B cell (primary cell): Measurements from ENCODE around the gene GSG1L. TPM values are rescaled to one million over a fixed set of nuclear protein-coding genes. Genes with fewer than 3 reads are reported as not detected.
A peak's percentile ranks its signal among the peaks of the same experiment; 100 is the strongest.

Experiments used
- ATAC-seq: fragments of 200-7000 bp; cut with Tn5 transposase; one replicate; pipeline ENCODE4 v1.10.0; 2021; ENCODE audit warnings: low read depth, mild to moderate bottlenecking, moderate number of reproducible peaks, moderate library complexity
- CTCF ChIA-PET: fragments of 350-600 bp; sonication (Branson Sonifier 250); formaldehyde crosslinking; loops from one replicate; lab custom pipeline; 2021; ENCODE audit warnings: antibody characterized with exemption, inconsistent platforms; lab: Charles Lee
- POLR2A ChIA-PET: fragments of 350-600 bp; sonication (Branson Sonifier 250); formaldehyde crosslinking; loops from one replicate; lab custom pipeline; 2021; ENCODE audit warnings: antibody characterized with exemption; lab: Charles Lee
- DNase-seq: peaks from one replicate; pipeline ENCODE4 v3.0.0; 2013
- H2AFZ ChIP-seq: 2 replicates; pipeline ENCODE4 v1.6.1; 2012; ENCODE audit warnings: mild to moderate bottlenecking, low read depth, low read length; ENCODE audit not compliant: insufficient read depth, poor library complexity, severe bottlenecking
- H3K27ac ChIP-seq, 2 donors: 1 replicate in 1 of 2; 2 replicates in 1 of 2; pipeline ENCODE4 v1.5.1; 2012 to 2013; ENCODE audit warnings: low read length in 2 of 2, mild to moderate bottlenecking in 2 of 2, moderate library complexity in 1 of 2
- H3K27me3 ChIP-seq, 4 experiments: fragments of 200-600 bp in 1 of 4; sonication (generic) in 1 of 4; replicated peaks in 1 of 4; 1 replicate in 2 of 4; 2 replicates in 2 of 4; pipeline versions ENCODE4 v1.6.1 to v1.7.0; 2013 to 2016; ENCODE audit warnings: low read length in 3 of 4, mild to moderate bottlenecking in 2 of 4, mixed read lengths in 1 of 4, moderate library complexity in 1 of 4; ENCODE audit not compliant: insufficient read depth in 4 of 4, control insufficient read depth in 3 of 4; ENCODE audit errors: control extremely low read depth in 1 of 4
- H3K36me3 ChIP-seq, 2 experiments: replicated peaks in 1 of 2; 1 replicate in 1 of 2; 2 replicates in 1 of 2; pipeline versions ENCODE4 v1.6.1 to v1.7.1; 2013; ENCODE audit warnings: low read length in 1 of 2; ENCODE audit not compliant: insufficient read depth in 2 of 2, control insufficient read depth in 1 of 2; ENCODE audit errors: control extremely low read depth in 1 of 2, extremely low read depth in 1 of 2
- H3K4me1 ChIP-seq, 2 donors: fragments of 200-600 bp in 1 of 2; sonication (generic) in 1 of 2; 1 replicate in 1 of 2; 2 replicates in 1 of 2; pipeline versions ENCODE4 v1.5.1 to v1.6.1; 2013 to 2017; ENCODE audit warnings: low read length in 2 of 2; ENCODE audit not compliant: control insufficient read depth in 2 of 2, insufficient read depth in 2 of 2
- H3K4me2 ChIP-seq: replicated peaks from 2 replicates; pipeline ENCODE3; 2012; ENCODE audit warnings: mild to moderate bottlenecking, low read depth, low read length; ENCODE audit not compliant: poor library complexity, severe bottlenecking
- H3K4me3 ChIP-seq, 5 experiments: fragments of 200-600 bp in 1 of 5; sonication (generic) in 1 of 5; 1 replicate in 3 of 5; 2 replicates in 2 of 5; pipeline versions ENCODE4 v1.5.1 to v1.7.0; 2011 to 2016; ENCODE audit warnings: low read length in 4 of 5, mild to moderate bottlenecking in 4 of 5, low read depth in 2 of 5, control low read depth in 1 of 5, moderate library complexity in 1 of 5; ENCODE audit not compliant: insufficient read depth in 1 of 5; ENCODE audit errors: control extremely low read depth in 1 of 5, extremely low read depth in 1 of 5
- H3K79me2 ChIP-seq: fragments of 200-600 bp; sonication (generic); one replicate; pipeline ENCODE4 v1.6.0; 2016; ENCODE audit warnings: low read length; ENCODE audit not compliant: control insufficient read depth, insufficient read depth
- H3K9ac ChIP-seq: fragments of 200-600 bp; sonication (generic); 2 replicates; pipeline ENCODE4 v1.6.1; 2017; ENCODE audit warnings: mild to moderate bottlenecking, low read length, moderate library complexity
- H3K9me3 ChIP-seq, 3 donors: one replicate each; pipeline versions ENCODE4 v1.6.1 to v1.7.1; 2013; ENCODE audit warnings: low read length in 2 of 3; ENCODE audit not compliant: control insufficient read depth in 2 of 3, insufficient read depth in 1 of 3; ENCODE audit errors: control extremely low read depth in 1 of 3
- H4K20me1 ChIP-seq: 2 replicates; pipeline ENCODE4 v1.6.0; 2012; ENCODE audit warnings: mild to moderate bottlenecking, low read length; ENCODE audit not compliant: insufficient read depth, control insufficient read depth, poor library complexity, severe bottlenecking
- H3K27ac Mint-ChIP-seq: one replicate; pipeline ENCODE4 v1.8.0; 2021; ENCODE audit warnings: mixed read lengths
- H3K27me3 Mint-ChIP-seq: one replicate; pipeline ENCODE4 v1.8.0; 2021; ENCODE audit warnings: mixed read lengths
- H3K4me1 Mint-ChIP-seq: one replicate; pipeline ENCODE4 v1.8.0; 2021; ENCODE audit warnings: mixed read lengths
- H3K4me3 Mint-ChIP-seq: one replicate; pipeline ENCODE4 v1.8.0; 2021; ENCODE audit warnings: mixed read lengths
- H3K9me3 Mint-ChIP-seq: one replicate; pipeline ENCODE4 v1.8.0; 2022; ENCODE audit warnings: mixed read lengths; ENCODE audit not compliant: insufficient read depth
- EZH2 ChIP-seq: IDR thresholded peaks from 2 replicates; pipeline ENCODE4 v1.6.1; 2012; ENCODE audit warnings: borderline replicate concordance, low read depth, mild to moderate bottlenecking, moderate library complexity, low read length; ENCODE audit not compliant: insufficient read depth, poor library complexity, severe bottlenecking
- WGBS: methylation state at CpG from one replicate; pipeline ENCODE4 v1.1.5; 2013; ENCODE audit warnings: missing lambda C conversion rate; ENCODE audit not compliant: insufficient coverage; 5-methylcytosine and 5-hydroxymethylcytosine counted together
- intact Hi-C: fragments of 100-400 bp; cut with micrococcal nuclease; formaldehyde crosslinking; loops from one replicate; pipeline ENCODE4 v1.10.0; 2022
- polyA plus RNA-seq: library from polyadenylated mRNA; depleted of rRNA; stranded (reverse); fragments of >200 nt; gene quantifications from 2 replicates; pipeline ENCODE4 v1.2.3, GENCODE V29; 2012
- total RNA-seq, 2 donors: library from RNA; stranded (reverse); fragments of 120-200 nt in 1 of 2; gene quantifications; 1 replicate in 1 of 2; 2 replicates in 1 of 2; pipeline versions ENCODE4 v1.2.3 to v1.2.4, GENCODE V29; 2013 to 2022
- TF ChIP-seq, protein P1 (sequence below): fragments of 200-600 bp; IDR thresholded peaks from one replicate; pipeline ENCODE4 v1.8.0; 2022; ENCODE audit warnings: antibody characterized with exemption, mild to moderate bottlenecking

The GSG1L gene
- total and polyA plus RNA-seq, 2 donors (not counting 1 experiment from before 2014, with no cell fraction given) = 0.01 TPM; not detected in 1

DNA sequence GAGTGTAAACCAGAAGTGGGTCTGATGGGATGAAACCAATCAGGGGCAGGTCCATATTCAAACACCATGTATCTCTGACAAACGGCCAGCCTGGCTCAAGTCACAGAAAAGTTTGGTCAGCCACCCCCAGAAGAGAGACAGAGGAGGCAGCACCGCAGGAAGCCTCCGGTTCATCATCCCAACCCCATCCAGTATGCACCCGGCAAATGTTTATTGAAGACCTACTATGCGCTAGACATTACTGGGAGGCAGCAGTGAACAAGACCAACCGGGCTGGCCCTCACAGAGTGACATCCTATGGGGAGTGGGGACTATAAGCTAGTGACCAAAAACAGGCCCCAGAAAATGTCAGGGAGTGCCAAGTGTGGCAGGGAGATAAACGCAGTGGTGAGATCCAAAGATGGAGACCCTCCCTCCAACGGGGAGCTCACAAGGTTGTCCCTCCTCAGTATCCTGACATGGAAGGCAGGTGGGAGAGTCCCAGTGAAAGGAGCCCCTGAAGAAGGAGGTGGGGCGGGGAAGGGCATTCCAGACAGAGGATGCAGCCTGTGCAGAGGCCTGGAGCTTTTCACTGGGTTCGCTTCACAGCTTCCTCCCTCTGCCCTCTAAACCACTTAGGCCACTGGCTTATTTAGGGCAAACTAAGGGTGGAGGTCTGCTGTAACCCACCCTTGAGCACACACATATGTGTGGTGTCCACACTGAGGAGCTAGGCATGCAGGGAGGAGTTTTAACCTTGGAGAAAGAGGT lies 2.0 kb downstream of the GSG1L start:
- no peak for DNase-seq
- no peak overlapping the region for H2AFZ ChIP-seq
- peaks cover 0 to 20% (median 6%) of the 10 kb centered on the region in 4 experiments for H3K27me3 ChIP-seq
- H3K9ac ChIP-seq = no peak overlapping the region
- TF ChIP-seq EZH2 = no peak
- TF ChIP-seq, protein P1, sequence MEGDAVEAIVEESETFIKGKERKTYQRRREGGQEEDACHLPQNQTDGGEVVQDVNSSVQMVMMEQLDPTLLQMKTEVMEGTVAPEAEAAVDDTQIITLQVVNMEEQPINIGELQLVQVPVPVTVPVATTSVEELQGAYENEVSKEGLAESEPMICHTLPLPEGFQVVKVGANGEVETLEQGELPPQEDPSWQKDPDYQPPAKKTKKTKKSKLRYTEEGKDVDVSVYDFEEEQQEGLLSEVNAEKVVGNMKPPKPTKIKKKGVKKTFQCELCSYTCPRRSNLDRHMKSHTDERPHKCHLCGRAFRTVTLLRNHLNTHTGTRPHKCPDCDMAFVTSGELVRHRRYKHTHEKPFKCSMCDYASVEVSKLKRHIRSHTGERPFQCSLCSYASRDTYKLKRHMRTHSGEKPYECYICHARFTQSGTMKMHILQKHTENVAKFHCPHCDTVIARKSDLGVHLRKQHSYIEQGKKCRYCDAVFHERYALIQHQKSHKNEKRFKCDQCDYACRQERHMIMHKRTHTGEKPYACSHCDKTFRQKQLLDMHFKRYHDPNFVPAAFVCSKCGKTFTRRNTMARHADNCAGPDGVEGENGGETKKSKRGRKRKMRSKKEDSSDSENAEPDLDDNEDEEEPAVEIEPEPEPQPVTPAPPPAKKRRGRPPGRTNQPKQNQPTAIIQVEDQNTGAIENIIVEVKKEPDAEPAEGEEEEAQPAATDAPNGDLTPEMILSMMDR = no peak
- no peaks in the 10 kb centered on the region for H3K79me2 ChIP-seq
- no peak overlapping the region for H3K4me2 ChIP-seq
- Mint-ChIP-seq H3K9me3 (no peaks in the 10 kb centered on the region), H3K27me3 (peaks cover 58% of the 10 kb centered on the region), H3K27ac (no peak overlapping the region), H3K4me1 (no peaks in the 10 kb centered on the region), H3K4me3 (peak overlapping the region; percentile 42)
- intact Hi-C loops = no loop called here
- H3K4me3 ChIP-seq = no peak overlapping the region
- ChIA-PET CTCF (interaction anchor here (1.2 kb wide), 1 partner anchor 9 kb away, joined by 6 read pairs; no protein-coding TSS in a partner anchor), POLR2A (no interaction called here)
- no peaks in the 10 kb centered on the region for H3K36me3 ChIP-seq
- no peak for ATAC-seq
- WGBS = 84% methylated on average over 6 of the region's 10 CpGs
- H4K20me1 ChIP-seq = no peaks in the 10 kb centered on the region
- H3K4me1 ChIP-seq = no peaks in the 10 kb centered on the region
- no peak overlapping the region for H3K27ac ChIP-seq
- peaks cover 0 to 4% (median 0%) of the 10 kb centered on the region in 3 donors for H3K9me3 ChIP-seq

DNA sequence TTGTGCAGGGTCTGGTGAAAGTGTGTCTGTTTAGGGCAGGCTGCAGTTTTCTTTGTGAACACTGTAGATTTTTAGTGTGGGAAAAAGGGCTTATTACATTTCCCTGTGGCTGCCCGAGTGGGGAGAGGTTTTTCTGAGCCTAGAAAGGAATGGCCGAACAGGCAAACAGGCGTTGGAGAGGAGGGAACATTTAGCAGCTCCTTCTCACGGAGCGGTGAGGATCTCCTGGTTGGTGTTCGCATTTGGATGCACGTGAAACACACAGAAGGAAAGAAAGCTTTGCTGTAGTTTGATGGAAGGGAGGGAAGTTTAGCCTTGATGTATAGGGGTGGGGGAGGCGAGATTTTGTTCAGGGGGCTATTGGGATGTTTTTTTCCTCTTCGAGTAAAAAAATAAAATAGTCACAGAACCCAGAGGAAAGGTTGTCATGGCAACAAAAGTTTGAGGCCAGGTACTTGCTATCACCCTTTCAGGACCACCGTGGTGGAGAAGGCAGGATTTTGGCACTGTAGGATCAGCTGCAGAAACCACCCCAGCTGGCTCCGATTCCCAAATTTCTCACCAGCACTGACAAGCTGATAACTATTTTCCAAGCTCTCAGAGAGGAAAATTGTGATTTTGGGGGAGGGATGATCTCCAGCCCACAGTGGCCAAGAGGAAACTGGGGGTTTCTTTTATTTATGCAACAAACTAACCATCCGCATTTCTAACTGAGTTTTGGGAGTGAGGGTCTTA lies 3.5 kb downstream of the GSG1L start:
- Histone ChIP-seq H3K4me1 (no peaks in the 10 kb centered on the region), H3K27me3 (peaks cover 0 to 20% (median 6%) of the 10 kb centered on the region in 4 experiments), H3K27ac (no peak overlapping the region), H3K36me3 (no peaks in the 10 kb centered on the region), H3K79me2 (no peaks in the 10 kb centered on the region), H4K20me1 (no peaks in the 10 kb centered on the region), H3K4me3 (no peak overlapping the region), H3K9ac (no peak overlapping the region), H2AFZ (no peak overlapping the region), H3K9me3 (peaks cover 0 to 4% (median 0%) of the 10 kb centered on the region in 3 donors), H3K4me2 (no peak overlapping the region)
- Mint-ChIP-seq H3K4me1 (no peaks in the 10 kb centered on the region), H3K9me3 (no peaks in the 10 kb centered on the region), H3K27me3 (peaks cover 49% of the 10 kb centered on the region), H3K4me3 (no peak overlapping the region), H3K27ac (no peak overlapping the region)
- CTCF ChIA-PET = no interaction called here
- DNase-seq = no peak
- no peak for ATAC-seq
- TF ChIP-seq EZH2 = no peak
- TF ChIP-seq, protein P1 = no peak
- intact Hi-C loops = no loop called here
- POLR2A ChIA-PET = no interaction called here
- WGBS = 48% methylated on average over 8 of the region's 12 CpGs
